ENCODE data around the gene RTP3.

- TF ChIP-seq, protein P1, sequence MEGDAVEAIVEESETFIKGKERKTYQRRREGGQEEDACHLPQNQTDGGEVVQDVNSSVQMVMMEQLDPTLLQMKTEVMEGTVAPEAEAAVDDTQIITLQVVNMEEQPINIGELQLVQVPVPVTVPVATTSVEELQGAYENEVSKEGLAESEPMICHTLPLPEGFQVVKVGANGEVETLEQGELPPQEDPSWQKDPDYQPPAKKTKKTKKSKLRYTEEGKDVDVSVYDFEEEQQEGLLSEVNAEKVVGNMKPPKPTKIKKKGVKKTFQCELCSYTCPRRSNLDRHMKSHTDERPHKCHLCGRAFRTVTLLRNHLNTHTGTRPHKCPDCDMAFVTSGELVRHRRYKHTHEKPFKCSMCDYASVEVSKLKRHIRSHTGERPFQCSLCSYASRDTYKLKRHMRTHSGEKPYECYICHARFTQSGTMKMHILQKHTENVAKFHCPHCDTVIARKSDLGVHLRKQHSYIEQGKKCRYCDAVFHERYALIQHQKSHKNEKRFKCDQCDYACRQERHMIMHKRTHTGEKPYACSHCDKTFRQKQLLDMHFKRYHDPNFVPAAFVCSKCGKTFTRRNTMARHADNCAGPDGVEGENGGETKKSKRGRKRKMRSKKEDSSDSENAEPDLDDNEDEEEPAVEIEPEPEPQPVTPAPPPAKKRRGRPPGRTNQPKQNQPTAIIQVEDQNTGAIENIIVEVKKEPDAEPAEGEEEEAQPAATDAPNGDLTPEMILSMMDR (IDR thresholded peaks at IDR 0.05; ENCODE audit: low read depth, low read length, missing input control), result no peak
- TF ChIP-seq, protein P2, sequence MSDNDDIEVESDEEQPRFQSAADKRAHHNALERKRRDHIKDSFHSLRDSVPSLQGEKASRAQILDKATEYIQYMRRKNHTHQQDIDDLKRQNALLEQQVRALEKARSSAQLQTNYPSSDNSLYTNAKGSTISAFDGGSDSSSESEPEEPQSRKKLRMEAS (IDR thresholded peaks at IDR 0.05), result no peak
- TF ChIP-seq NR2F2 (IDR thresholded peaks at IDR 0.05) (no peak), REST (IDR thresholded peaks at IDR 0.05) (no peak), RAD21 (IDR thresholded peaks at IDR 0.05) (no peak), JUND (IDR thresholded peaks at IDR 0.05) (no peak), GABPA (IDR thresholded peaks at IDR 0.05 in 1 of 2, conservative IDR thresholded peaks at IDR 0.05 in 1 of 2) (no peak), ATF3 (IDR thresholded peaks at IDR 0.05) (no peak), YY1 (IDR thresholded peaks at IDR 0.05) (no peak), FOXA1 (IDR thresholded peaks at IDR 0.05) (no peak), SP1 (IDR thresholded peaks at IDR 0.05) (no peak), EGR1 (IDR thresholded peaks at IDR 0.05; ENCODE audit: low read depth in 2 of 2) (no peak), RXRA (IDR thresholded peaks at IDR 0.05) (no peak)
Measured at GRCh38 chr3:46523556-46523955, 25.8 kb downstream of the RTP3 start.

Data from liver (tissue), 3 donors.